Activated CD4-positive, alpha-beta T cell treated with anti-CD3 and anti-CD28 coated beads, Interleukin-2, amount 10 ng/mL, durations not matched to agents 7 days and 5 days (primary cell): ENCODE results near the gene PIWIL4. TPM values are rescaled to one million over a fixed set of nuclear protein-coding genes. Genes with fewer than 3 reads are reported as not detected.

ENCODE experiments used
- CTCF ChIA-PET: fragments of 350-600 bp; sonication (Branson Sonifier 250); formaldehyde crosslinking; loops from one replicate; lab custom pipeline; 2021; ENCODE audit warnings: antibody characterized with exemption; lab: Charles Lee
- POLR2A ChIA-PET: fragments of 350-600 bp; sonication (Branson Sonifier 250); formaldehyde crosslinking; loops from one replicate; lab custom pipeline; 2021; ENCODE audit warnings: antibody characterized with exemption; lab: Charles Lee
- DNase-seq: peaks from one replicate; pipeline ENCODE4 v3.0.0-alpha.2; 2020
- H3K27ac Mint-ChIP-seq: one replicate; pipeline ENCODE4 v1.8.0; 2021; ENCODE audit warnings: mild to moderate bottlenecking, moderate library complexity, mixed read lengths
- H3K27me3 Mint-ChIP-seq: one replicate; pipeline ENCODE4 v1.8.0; 2021; ENCODE audit warnings: mixed read lengths
- H3K36me3 Mint-ChIP-seq: one replicate; pipeline ENCODE4 v1.8.0; 2021; ENCODE audit warnings: low read depth, mixed read lengths
- H3K4me1 Mint-ChIP-seq: one replicate; pipeline ENCODE4 v1.8.0; 2021; ENCODE audit warnings: mixed read lengths
- H3K4me3 Mint-ChIP-seq: one replicate; pipeline ENCODE4 v1.8.0; 2021; ENCODE audit warnings: mild to moderate bottlenecking, moderate library complexity, mixed read lengths
- H3K9me3 Mint-ChIP-seq: one replicate; pipeline ENCODE4 v1.8.0; 2021; ENCODE audit warnings: mixed read lengths
- total RNA-seq, 2 experiments: library from RNA; stranded (reverse); gene quantifications; one replicate each; pipeline ENCODE4 v1.2.3, GENCODE V29; 2021

Gene PIWIL4
- total RNA-seq, 2 experiments from 2014 or later = 0.55 to 0.65 TPM

GRCh38 chr11:94666792-94667721 lies 99.9 kb downstream of the PIWIL4 start:
- H3K4me1 Mint-ChIP-seq = no peaks in the 10 kb centered on the region
- H3K27me3 Mint-ChIP-seq = no peaks in the 10 kb centered on the region
- no peak overlapping the region for H3K27ac Mint-ChIP-seq
- peaks cover 2% of the 10 kb centered on the region for H3K9me3 Mint-ChIP-seq
- ChIA-PET CTCF (interaction anchor here (0.6 kb wide), 1 partner anchor 67 kb away, joined by 3 read pairs; no protein-coding TSS in a partner anchor), POLR2A (no interaction called here)
- no peak overlapping the region for H3K4me3 Mint-ChIP-seq
- no peaks in the 10 kb centered on the region for H3K36me3 Mint-ChIP-seq
- DNase-seq = no peak

GRCh38 chr11:94668212-94668793 lies 101.1 kb downstream of the PIWIL4 start:
- Mint-ChIP-seq H3K36me3 (no peaks in the 10 kb centered on the region), H3K27me3 (no peaks in the 10 kb centered on the region), H3K9me3 (no peaks in the 10 kb centered on the region), H3K27ac (no peak overlapping the region), H3K4me1 (no peaks in the 10 kb centered on the region), H3K4me3 (no peak overlapping the region)
- DNase-seq = no peak
- CTCF ChIA-PET = no interaction called here
- POLR2A ChIA-PET = no interaction called here

GRCh38 chr11:94669023-94669422 lies 101.9 kb downstream of the PIWIL4 start:
- no peak for DNase-seq
- Mint-ChIP-seq H3K4me3 (no peak overlapping the region), H3K27me3 (no peaks in the 10 kb centered on the region), H3K27ac (no peak overlapping the region), H3K9me3 (no peaks in the 10 kb centered on the region), H3K36me3 (no peaks in the 10 kb centered on the region), H3K4me1 (no peaks in the 10 kb centered on the region)
- CTCF ChIA-PET = no interaction called here
- POLR2A ChIA-PET = no interaction called here

Other genes starting within 250 kb of the PIWIL4 start
- under 1 TPM; 0.05 to 0.06 TPM for gene GPR83, start 165.9 kb upstream of the PIWIL4 start, total RNA-seq
- 10 to 100 TPM; 38.4 to 44.2 TPM for gene MRE11, start 73.5 kb upstream of the PIWIL4 start, total RNA-seq
- 10 to 100 TPM; 30.3 to 36.8 TPM for gene ANKRD49, start 73.4 kb upstream of the PIWIL4 start, total RNA-seq
- gene C11orf97, start 54.9 kb upstream of the PIWIL4 start, total RNA-seq = not detected
- gene FUT4, start 23.4 kb upstream of the PIWIL4 start, total RNA-seq = 1 to 10 TPM; 7.1 to 7.8 TPM
- gene AMOTL1, start 201.0 kb downstream of the PIWIL4 start, total RNA-seq = 1 to 10 TPM; 3.1 to 4.0 TPM